Esophagus squamous epithelium (tissue), 4 donors: ENCODE measurements around the gene SETD1B.

Experiments used
- CTCF ChIP-seq, 6 experiments: fragments of 450-650 bp in 4 of 6; fragments of 200-600 bp in 2 of 6; sonication (generic) in 2 of 6; IDR thresholded peaks; one replicate each; pipeline ENCODE4 v1.5.1; 2016 to 2019; ENCODE audit warnings: antibody characterized with exemption in 6 of 6, mild to moderate bottlenecking in 4 of 6, moderate library complexity in 4 of 6
- POLR2A ChIP-seq, 4 donors: fragments of 450-650 bp; IDR thresholded peaks; one replicate each; pipeline ENCODE4 v1.6.1; 2017; ENCODE audit warnings: antibody characterized with exemption in 4 of 4, mild to moderate bottlenecking in 4 of 4, moderate library complexity in 3 of 4

- peak; percentile 97 to 99 (median 98) for TF ChIP-seq CTCF (IDR thresholded peaks at IDR 0.05)
- peak in 1 of 4 donors; percentile 15 for TF ChIP-seq POLR2A (IDR thresholded peaks at IDR 0.05)
These were observed 8.5 kb upstream of the SETD1B start for GRCh38 chr12:121795034-121795968.
